OCI-LY1 (cell line): Measurements from ENCODE around the gene CTSC.

Experiments
- H2AFZ ChIP-seq: fragments of 200-600 bp; sonication (generic), shearing (Covaris generic); 2 replicates; pipeline ENCODE4 v1.6.0; 2014; ENCODE audit warnings: antibody characterized with exemption, mild to moderate bottlenecking, low read length
- H3F3A ChIP-seq: fragments of 200-600 bp; sonication (generic), shearing (Covaris generic); 2 replicates; pipeline ENCODE4 v1.6.0; 2014; ENCODE audit warnings: mild to moderate bottlenecking, antibody characterized with exemption, low read length, moderate library complexity; ENCODE audit not compliant: insufficient read depth
- H3K27ac ChIP-seq: fragments of 200-600 bp; sonication (generic); 2 replicates; pipeline ENCODE4 v1.5.1; 2014; ENCODE audit warnings: low read length, mixed run types, mild to moderate bottlenecking, low read depth; ENCODE audit not compliant: poor library complexity, severe bottlenecking
- H3K27me3 ChIP-seq: fragments of 200-600 bp; sonication (generic); 2 replicates; pipeline ENCODE4 v1.6.0; 2014; ENCODE audit warnings: antibody characterized with exemption, mild to moderate bottlenecking, low read length, moderate library complexity; ENCODE audit not compliant: insufficient read depth
- H3K36me3 ChIP-seq: fragments of 200-600 bp; sonication (generic); 2 replicates; pipeline ENCODE4 v1.6.1; 2014; ENCODE audit warnings: mild to moderate bottlenecking, antibody characterized with exemption, low read length, moderate library complexity, mixed read lengths; ENCODE audit not compliant: insufficient read depth
- H3K4me1 ChIP-seq: fragments of 200-600 bp; sonication (generic); 2 replicates; pipeline ENCODE4 v1.5.1; 2014; ENCODE audit warnings: mild to moderate bottlenecking, low read length, moderate library complexity; ENCODE audit not compliant: insufficient read depth, severe bottlenecking
- H3K4me2 ChIP-seq: fragments of 200-600 bp; sonication (generic), shearing (Covaris generic); 2 replicates; pipeline ENCODE4 v1.6.1; 2014; ENCODE audit warnings: low read length
- H3K4me3 ChIP-seq: fragments of 200-600 bp; sonication (generic); 2 replicates; pipeline ENCODE4 v1.5.1; 2014; ENCODE audit warnings: low read length, low read depth, mild to moderate bottlenecking, mixed read lengths; ENCODE audit not compliant: poor library complexity, severe bottlenecking
- H3K79me2 ChIP-seq: fragments of 200-600 bp; shearing (Covaris generic); 2 replicates; pipeline ENCODE4 v1.6.1; 2016; ENCODE audit warnings: mixed run types, low read length, mixed read lengths; ENCODE audit not compliant: insufficient read depth
- H3K9ac ChIP-seq: fragments of 200-600 bp; sonication (generic), shearing (Covaris generic); 2 replicates; pipeline ENCODE4 v1.6.1; 2014; ENCODE audit warnings: mild to moderate bottlenecking, low read length, mixed read lengths
- H3K9me2 ChIP-seq: fragments of 200-600 bp; sonication (generic), shearing (Covaris generic); 2 replicates; pipeline ENCODE4 v1.6.1; 2014; ENCODE audit warnings: low read depth, mild to moderate bottlenecking, low read length, mixed read lengths
- H3K9me3 ChIP-seq: fragments of 200-600 bp; shearing (Covaris generic); 2 replicates; pipeline ENCODE4 v1.6.1; 2014; ENCODE audit warnings: low read length, mixed read lengths
- H4K20me1 ChIP-seq: fragments of 200-600 bp; sonication (generic), shearing (Covaris generic); 2 replicates; pipeline ENCODE4 v1.6.0; 2016; ENCODE audit warnings: mild to moderate bottlenecking, low read length; ENCODE audit not compliant: insufficient read depth
- EZH2 ChIP-seq: fragments of 200-600 bp; sonication (generic), shearing (Covaris generic); IDR thresholded peaks from 2 replicates; pipeline ENCODE4 v1.8.0; 2017; ENCODE audit warnings: borderline replicate concordance, mixed run types, mild to moderate bottlenecking, antibody characterized with exemption, low read length, moderate library complexity, mixed read lengths
- TF ChIP-seq, protein P1 (sequence below): fragments of 200-600 bp; sonication (generic), shearing (Covaris generic); IDR thresholded peaks from 2 replicates; pipeline ENCODE4 v1.5.1; 2017; ENCODE audit warnings: mild to moderate bottlenecking, antibody characterized with exemption, low read length, moderate library complexity, mixed read lengths

Gene CTSC

GRCh38 chr11:88304352-88304751 lies 33.2 kb downstream of the CTSC start:
- no peaks in the 10 kb centered on the region for H3K27me3 ChIP-seq
- no peaks in the 10 kb centered on the region for H4K20me1 ChIP-seq
- H3K9ac ChIP-seq, result no peak overlapping the region
- H3K4me3 ChIP-seq, result no peak overlapping the region
- no peak overlapping the region for H3K4me2 ChIP-seq
- H2AFZ ChIP-seq, result no peak overlapping the region
- TF ChIP-seq, protein P1, sequence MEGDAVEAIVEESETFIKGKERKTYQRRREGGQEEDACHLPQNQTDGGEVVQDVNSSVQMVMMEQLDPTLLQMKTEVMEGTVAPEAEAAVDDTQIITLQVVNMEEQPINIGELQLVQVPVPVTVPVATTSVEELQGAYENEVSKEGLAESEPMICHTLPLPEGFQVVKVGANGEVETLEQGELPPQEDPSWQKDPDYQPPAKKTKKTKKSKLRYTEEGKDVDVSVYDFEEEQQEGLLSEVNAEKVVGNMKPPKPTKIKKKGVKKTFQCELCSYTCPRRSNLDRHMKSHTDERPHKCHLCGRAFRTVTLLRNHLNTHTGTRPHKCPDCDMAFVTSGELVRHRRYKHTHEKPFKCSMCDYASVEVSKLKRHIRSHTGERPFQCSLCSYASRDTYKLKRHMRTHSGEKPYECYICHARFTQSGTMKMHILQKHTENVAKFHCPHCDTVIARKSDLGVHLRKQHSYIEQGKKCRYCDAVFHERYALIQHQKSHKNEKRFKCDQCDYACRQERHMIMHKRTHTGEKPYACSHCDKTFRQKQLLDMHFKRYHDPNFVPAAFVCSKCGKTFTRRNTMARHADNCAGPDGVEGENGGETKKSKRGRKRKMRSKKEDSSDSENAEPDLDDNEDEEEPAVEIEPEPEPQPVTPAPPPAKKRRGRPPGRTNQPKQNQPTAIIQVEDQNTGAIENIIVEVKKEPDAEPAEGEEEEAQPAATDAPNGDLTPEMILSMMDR, result no peak
- no peak for TF ChIP-seq EZH2
- H3K36me3 ChIP-seq, result peaks cover 83% of the 10 kb centered on the region
- H3K27ac ChIP-seq, result no peak overlapping the region
- H3F3A ChIP-seq, result no peaks in the 10 kb centered on the region
- H3K9me3 ChIP-seq, result no peaks in the 10 kb centered on the region
- no peaks in the 10 kb centered on the region for H3K9me2 ChIP-seq
- H3K4me1 ChIP-seq, result no peaks in the 10 kb centered on the region
- no peaks in the 10 kb centered on the region for H3K79me2 ChIP-seq

GRCh38 chr11:88303037-88303436 lies 34.5 kb downstream of the CTSC start:
- H3F3A ChIP-seq, result no peaks in the 10 kb centered on the region
- TF ChIP-seq, protein P1, result no peak
- no peak for TF ChIP-seq EZH2
- no peak overlapping the region for H3K4me2 ChIP-seq
- H3K27ac ChIP-seq, result no peak overlapping the region
- no peaks in the 10 kb centered on the region for H3K4me1 ChIP-seq
- H3K27me3 ChIP-seq, result no peaks in the 10 kb centered on the region
- H3K9me2 ChIP-seq, result no peaks in the 10 kb centered on the region
- no peak overlapping the region for H2AFZ ChIP-seq
- H3K36me3 ChIP-seq, result peaks cover 72% of the 10 kb centered on the region
- no peak overlapping the region for H3K4me3 ChIP-seq
- no peak overlapping the region for H3K9ac ChIP-seq
- H4K20me1 ChIP-seq, result no peaks in the 10 kb centered on the region
- no peaks in the 10 kb centered on the region for H3K9me3 ChIP-seq
- H3K79me2 ChIP-seq, result no peaks in the 10 kb centered on the region

- no peak overlapping the region for H3K9ac ChIP-seq
Measured at GRCh38 chr11:88301488-88302140, 35.9 kb downstream of the CTSC start.

More at GRCh38 chr11:88301488-88302140, 35.9 kb downstream of the CTSC start:
- no peaks in the 10 kb centered on the region for H3K9me2 ChIP-seq
- H3K79me2 ChIP-seq, result no peaks in the 10 kb centered on the region
- H3K4me1 ChIP-seq, result no peaks in the 10 kb centered on the region
- no peaks in the 10 kb centered on the region for H3F3A ChIP-seq
- no peak overlapping the region for H3K4me3 ChIP-seq
- no peak overlapping the region for H3K4me2 ChIP-seq
- H3K36me3 ChIP-seq, result peaks cover 62% of the 10 kb centered on the region
- H2AFZ ChIP-seq, result no peak overlapping the region
- TF ChIP-seq, protein P1, result no peak
- TF ChIP-seq EZH2, result no peak
- H3K27ac ChIP-seq, result no peak overlapping the region
- no peaks in the 10 kb centered on the region for H3K27me3 ChIP-seq
- H3K9me3 ChIP-seq, result no peaks in the 10 kb centered on the region
- no peaks in the 10 kb centered on the region for H4K20me1 ChIP-seq
